Lung (tissue), 12 donors: ENCODE measurements around the gene PRTFDC1. TPM values are rescaled to one million over a fixed set of nuclear protein-coding genes. Genes with fewer than 3 reads are reported as not detected.

Experiments used
- ATAC-seq: fragments of 200-7000 bp; cut with Tn5 transposase; one replicate; pipeline ENCODE4 v1.9.1; 2020; ENCODE audit warnings: moderate number of reproducible peaks; ENCODE audit not compliant: insufficient read depth, low FRiP score
- DNase-seq, 3 donors: peaks; one replicate each; pipeline ENCODE4 v3.0.0-alpha.2; 2013 to 2017
- H3K27ac ChIP-seq, 2 donors: one replicate each; pipeline ENCODE4 v1.5.1; 2013; ENCODE audit warnings: mild to moderate bottlenecking in 2 of 2, moderate library complexity in 2 of 2, control low read depth in 1 of 2, inconsistent platforms in 1 of 2, low read depth in 1 of 2, low read length in 1 of 2
- H3K27me3 ChIP-seq, 3 donors: one replicate each; pipeline ENCODE4 v1.5.1; 2013; ENCODE audit warnings: low read length in 2 of 3; ENCODE audit not compliant: control insufficient read depth in 3 of 3, insufficient read depth in 3 of 3
- H3K36me3 ChIP-seq, 4 donors: one replicate each; pipeline ENCODE4 v1.5.1; 2013; ENCODE audit warnings: low read length in 4 of 4, mild to moderate bottlenecking in 1 of 4, moderate library complexity in 1 of 4; ENCODE audit not compliant: control insufficient read depth in 4 of 4, insufficient read depth in 4 of 4
- H3K4me1 ChIP-seq, 5 donors: one replicate each; pipeline ENCODE4 v1.5.1; 2013; ENCODE audit warnings: low read length in 5 of 5, mild to moderate bottlenecking in 2 of 5, moderate library complexity in 1 of 5; ENCODE audit not compliant: control insufficient read depth in 5 of 5, insufficient read depth in 5 of 5
- H3K4me3 ChIP-seq: one replicate; pipeline ENCODE4 v1.5.1; 2013; ENCODE audit warnings: mild to moderate bottlenecking, control low read depth, moderate library complexity
- H3K9ac ChIP-seq, 2 donors: one replicate each; pipeline ENCODE4 v1.5.1; 2013; ENCODE audit warnings: low read length in 2 of 2, control low read depth in 1 of 2; ENCODE audit not compliant: insufficient read depth in 1 of 2
- H3K9me3 ChIP-seq, 4 donors: one replicate each; pipeline ENCODE4 v1.5.1; 2013; ENCODE audit warnings: low read length in 3 of 4, mild to moderate bottlenecking in 1 of 4, moderate library complexity in 1 of 4; ENCODE audit not compliant: control insufficient read depth in 4 of 4, insufficient read depth in 3 of 4
- CTCF ChIP-seq: IDR thresholded peaks from 2 replicates; pipeline ENCODE4 v1.5.1; 2012; ENCODE audit warnings: mild to moderate bottlenecking; ENCODE audit errors: control extremely low read depth, extremely low read depth
- WGBS, 2 donors: extraction: QIAGEN DNeasy Blood & Tissue Kit; methylation state at CpG; one replicate each; pipeline ENCODE4 v1.1.7; 2013; 5-methylcytosine and 5-hydroxymethylcytosine counted together
- polyA plus RNA-seq, 2 donors: library from polyadenylated mRNA; stranded (reverse); fragments of 200-250 nt; gene quantifications; one replicate each; pipeline ENCODE4 v1.2.1, GENCODE V29; 2013
- total RNA-seq, 2 donors: library from RNA; depleted of rRNA in 1 of 2; stranded (reverse); fragments of >200 nt in 1 of 2; gene quantifications; one replicate each; pipeline ENCODE4 v1.2.1, GENCODE V29; 2014 to 2021
- donor health status: control.
- donor health status: control.
- donor health status: Bipolar disorder and iron deficiency.
- donor health status: healthy.
- donor health status: DM: yes; HTN: yes; CAD: no.

Gene PRTFDC1
- total and polyA plus RNA-seq, 4 donors = 1.6 to 12.5 (median 3.1) TPM

GRCh38 chr10:24917979-24918378 is 34.4 kb downstream of the PRTFDC1 start:
- Histone ChIP-seq H3K36me3 (no peaks in the 10 kb centered on the region), H3K27me3 (no peaks in the 10 kb centered on the region), H3K4me3 (no peak overlapping the region), H3K9me3 (no peaks in the 10 kb centered on the region), H3K27ac (no peak overlapping the region), H3K4me1 (peaks cover 0 to 9% (median 0%) of the 10 kb centered on the region in 5 donors), H3K9ac (no peak overlapping the region)
- no peak for DNase-seq
- no peak for TF ChIP-seq CTCF
- no peak for ATAC-seq

DNA sequence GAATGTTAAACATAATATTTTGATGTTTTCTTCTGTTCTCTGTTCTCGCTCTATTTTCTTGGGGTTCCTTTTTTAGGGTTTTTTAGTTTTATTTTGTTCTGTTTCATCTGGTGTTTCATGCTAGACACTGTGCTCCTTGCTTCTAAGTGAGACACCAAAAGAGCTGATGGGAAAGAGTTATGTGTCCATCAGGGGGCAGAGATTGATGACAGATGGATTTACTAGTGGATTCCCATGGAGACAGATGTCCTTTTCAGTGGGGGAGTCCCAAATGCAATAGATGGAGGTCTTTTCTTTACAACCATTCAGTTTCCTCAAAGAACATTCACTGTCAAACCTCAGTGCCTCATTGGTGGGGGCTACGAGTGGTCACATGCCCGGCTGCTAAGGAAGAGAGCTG is 34.9 kb downstream of the PRTFDC1 start:
- H3K27ac ChIP-seq = no peak overlapping the region

DNA sequence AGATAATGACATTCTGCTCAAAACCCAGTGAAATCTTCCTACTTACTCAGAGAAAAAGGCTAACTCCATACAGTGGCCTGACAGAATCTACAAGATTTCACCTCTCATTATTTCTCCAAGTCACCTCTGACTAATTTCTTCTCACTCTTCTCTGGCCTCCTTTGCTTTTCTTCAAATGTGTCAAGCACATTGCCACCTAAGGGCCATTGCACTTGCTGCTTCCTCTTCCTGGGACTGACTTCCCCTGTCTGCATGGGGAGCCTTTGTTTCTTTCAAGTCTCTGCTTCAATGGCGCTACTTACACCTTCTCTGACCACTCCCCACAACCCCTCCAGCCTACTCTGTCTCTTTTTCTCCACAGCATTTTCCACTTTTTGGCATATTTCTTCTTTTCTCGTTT is 36.0 kb downstream of the PRTFDC1 start:
- ATAC-seq = no peak
- WGBS, 2 donors = 81 to 83% methylated on average over 2 of the region's 2 CpGs
- H3K36me3 ChIP-seq = no peaks in the 10 kb centered on the region
- H3K4me3 ChIP-seq = no peak overlapping the region
- H3K27ac ChIP-seq = no peak overlapping the region
- DNase-seq = no peak
- H3K9ac ChIP-seq = no peak overlapping the region
- no peaks in the 10 kb centered on the region for H3K9me3 ChIP-seq
- no peaks in the 10 kb centered on the region for H3K27me3 ChIP-seq
- no peak for TF ChIP-seq CTCF
- H3K4me1 ChIP-seq = peaks cover 0 to 9% (median 2%) of the 10 kb centered on the region in 5 donors

More for the DNA sequence above, 34.9 kb downstream of the PRTFDC1 start:
- Histone ChIP-seq H3K27me3 (no peaks in the 10 kb centered on the region), H3K9ac (no peak overlapping the region), H3K4me1 (peaks cover 0 to 9% (median 0%) of the 10 kb centered on the region in 5 donors), H3K9me3 (no peaks in the 10 kb centered on the region), H3K36me3 (no peaks in the 10 kb centered on the region), H3K4me3 (no peak overlapping the region)
- TF ChIP-seq CTCF = no peak
- no peak for DNase-seq
- ATAC-seq = no peak
- WGBS, 2 donors = 98% methylated on average over 3 of the region's 3 CpGs

DNA sequence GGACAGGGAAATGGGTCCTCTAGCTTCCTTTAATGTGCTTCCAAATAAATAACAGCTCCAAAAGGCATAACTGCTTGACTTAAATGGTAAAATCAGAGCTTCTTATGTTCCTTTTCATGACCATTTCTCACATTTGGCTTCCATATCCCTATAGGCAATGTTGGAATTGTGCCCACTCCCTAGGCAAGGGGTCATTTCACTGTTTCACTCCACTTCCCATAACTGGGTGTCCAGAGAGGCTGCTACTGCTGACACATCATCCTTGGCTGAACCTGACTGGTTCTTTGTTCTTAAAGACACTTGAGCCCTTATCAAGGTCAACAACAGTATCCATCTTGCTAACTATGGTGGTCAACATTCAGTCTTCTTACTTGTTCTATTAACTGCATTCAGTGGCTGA is 37.1 kb downstream of the PRTFDC1 start:
- no peak for TF ChIP-seq CTCF
- Histone ChIP-seq H3K4me1 (peaks cover 0 to 9% (median 2%) of the 10 kb centered on the region in 5 donors), H3K4me3 (no peak overlapping the region), H3K9ac (no peak overlapping the region), H3K27me3 (no peaks in the 10 kb centered on the region), H3K36me3 (no peaks in the 10 kb centered on the region), H3K27ac (no peak overlapping the region), H3K9me3 (no peaks in the 10 kb centered on the region)
- no peak for DNase-seq
- no peak for ATAC-seq
